ENCODE measurements around the gene KRI1. TPM values are rescaled to one million over a fixed set of nuclear protein-coding genes. Genes with fewer than 3 reads are reported as not detected.
"Not testable (repeated sequence)": the region's sequence is repeated elsewhere in the genome, so short reads cannot be mapped to it uniquely, and the experiment has no call there.

The KRI1 gene
- total RNA-seq, 1 donor from 2014 or later, result 21.1 TPM

- no peak for DNase-seq (ENCODE audit: low spot score)
Observed at GRCh38 chr19:10575011-10575716, 9.4 kb upstream of the KRI1 start.

GRCh38 chr19:10574462-10574861 is 8.7 kb upstream of the KRI1 start:
- no peak for DNase-seq (ENCODE audit: low spot score)

- not testable (repeated sequence) for DNase-seq (ENCODE audit: low spot score)
Observed at GRCh38 chr19:10573793-10574192, 8.0 kb upstream of the KRI1 start.

GRCh38 chr19:10568826-10569651 is 3.2 kb upstream of the KRI1 start, which contains the start of gene CDKN2D:
Gene CDKN2D, minus strand, starts transcription at chr19:10568979. Its CDS starts 326 bp downstream, at chr19:10568653.
- peak; percentile 100 for DNase-seq (ENCODE audit: low spot score)

GRCh38 chr19:10568062-10568825 is 2.4 kb upstream of the KRI1 start:
- DNase-seq (ENCODE audit: low spot score), result peak; percentile 35

- no peak for DNase-seq (ENCODE audit: low spot score)
Observed at GRCh38 chr19:10567656-10568055, 1.8 kb upstream of the KRI1 start.

- no peak for DNase-seq (ENCODE audit: low spot score)
Observed at GRCh38 chr19:10566658-10567410, 1.0 kb upstream of the KRI1 start.

- no peak for DNase-seq (ENCODE audit: low spot score)
Observed at GRCh38 chr19:10566408-10566657, 523 bp upstream of the KRI1 start.

GRCh38 chr19:10565028-10565566 is 713 bp downstream of the KRI1 start:
- no peak for DNase-seq (ENCODE audit: low spot score)

GRCh38 chr19:10562609-10563008 is 3.2 kb downstream of the KRI1 start:
- no peak for DNase-seq (ENCODE audit: low spot score)

- no peak for DNase-seq (ENCODE audit: low spot score)
Observed at GRCh38 chr19:10560154-10560553, 5.7 kb downstream of the KRI1 start.

GRCh38 chr19:10557603-10558197 is 8.1 kb downstream of the KRI1 start:
- DNase-seq (ENCODE audit: low spot score), result no peak

GRCh38 chr19:10555610-10555973 is 10.2 kb downstream of the KRI1 start:
- DNase-seq (ENCODE audit: low spot score), result no peak

GRCh38 chr19:10554760-10555609 is 10.8 kb downstream of the KRI1 start:
- DNase-seq (ENCODE audit: low spot score), result no peak

- DNase-seq (ENCODE audit: low spot score), result no peak
Observed at GRCh38 chr19:10553943-10554381, 11.8 kb downstream of the KRI1 start.

- no peak for DNase-seq (ENCODE audit: low spot score)
Observed at GRCh38 chr19:10553087-10553667, 12.6 kb downstream of the KRI1 start.

GRCh38 chr19:10552510-10553053 is 13.2 kb downstream of the KRI1 start:
- DNase-seq (ENCODE audit: low spot score), result no peak

- no peak for DNase-seq (ENCODE audit: low spot score)
Observed at GRCh38 chr19:10551698-10552301, 14.0 kb downstream of the KRI1 start.

GRCh38 chr19:10551006-10551405 is 14.8 kb downstream of the KRI1 start:
- DNase-seq (ENCODE audit: low spot score), result not testable (repeated sequence)

All from mucosa of gallbladder (tissue), 1 donor.